GM18505 (cell line): ENCODE measurements around the gene ATOH8.

Experiments
- ATAC-seq: cut with Tn5 transposase; IDR thresholded peaks from one replicate; pipeline ENCODE4 v1.9.1; 2021; ENCODE audit not compliant: unreplicated experiment
- POLR2A ChIP-seq: IDR thresholded peaks from 4 replicates; pipeline ENCODE4 v1.6.1; 2011; ENCODE audit warnings: borderline replicate concordance; ENCODE audit not compliant: insufficient read depth, insufficient read length; ENCODE audit errors: extremely low read depth

Gene ATOH8

DNA sequence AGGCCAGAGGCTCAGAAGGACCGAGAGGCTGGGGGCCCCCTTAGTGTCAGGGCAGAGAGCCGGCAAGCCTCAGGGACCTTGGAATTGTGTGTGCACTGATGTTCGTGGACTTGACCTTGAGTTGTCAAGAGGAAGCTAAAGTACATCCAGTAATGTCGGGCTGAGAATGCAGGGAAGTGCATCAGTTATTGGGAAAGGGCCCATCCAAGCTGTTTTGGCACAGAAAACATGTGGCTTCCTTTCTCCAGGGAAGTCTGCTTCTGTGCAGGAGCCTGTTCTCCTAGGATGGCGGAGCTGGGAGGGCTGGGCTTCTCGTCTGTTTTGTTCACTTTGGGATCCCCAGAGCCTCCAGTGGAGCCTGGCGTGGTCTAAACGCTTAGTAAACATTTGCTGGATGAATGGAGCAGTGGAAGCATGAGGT is 23.7 kb downstream of the ATOH8 start:
- ATAC-seq: no peak
- TF ChIP-seq POLR2A: no peak

- no peak for TF ChIP-seq POLR2A
- ATAC-seq: no peak
Observed at GRCh38 chr2:85778646-85779379, 25.0 kb downstream of the ATOH8 start.

- TF ChIP-seq POLR2A: no peak
- ATAC-seq: no peak
Observed at GRCh38 chr2:85779641-85780315, 26.0 kb downstream of the ATOH8 start.

DNA sequence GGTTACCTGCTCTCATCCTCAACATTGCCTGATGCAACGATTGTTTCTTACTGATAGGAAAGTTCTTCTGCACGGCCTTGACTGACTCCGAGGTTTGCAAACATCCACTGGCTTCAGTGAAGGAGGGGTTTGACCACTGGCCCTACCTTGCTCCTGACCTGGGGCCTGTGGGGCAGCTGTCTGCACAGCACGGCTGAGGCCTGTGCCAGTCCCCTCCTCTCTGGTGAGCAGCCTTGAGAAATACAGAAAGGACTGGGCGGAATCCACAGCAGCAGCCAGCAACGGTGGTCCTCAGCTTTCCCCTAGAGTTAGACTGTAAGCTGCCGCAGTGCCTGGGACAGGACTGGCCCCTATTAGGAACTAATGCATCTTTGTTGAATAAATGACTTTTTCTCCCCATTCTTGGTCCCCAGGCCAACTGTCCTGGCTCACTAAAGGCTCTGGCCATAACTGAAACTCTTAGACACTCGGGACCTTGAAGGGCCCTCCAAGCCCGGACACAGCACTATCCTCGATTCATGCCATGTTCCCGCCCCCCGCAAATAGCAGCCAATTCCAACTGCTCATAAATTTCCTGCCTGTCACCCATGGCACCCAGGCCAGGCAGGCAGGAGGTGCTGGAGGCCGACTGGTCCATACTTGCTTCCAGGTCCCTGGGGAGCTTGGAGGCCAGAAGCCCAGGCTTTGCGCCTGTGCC is 26.7 kb downstream of the ATOH8 start:
- no peak for ATAC-seq
- TF ChIP-seq POLR2A: no peak

GRCh38 chr2:85781013-85781332 is 27.2 kb downstream of the ATOH8 start:
- no peak for TF ChIP-seq POLR2A
- ATAC-seq: no peak

DNA sequence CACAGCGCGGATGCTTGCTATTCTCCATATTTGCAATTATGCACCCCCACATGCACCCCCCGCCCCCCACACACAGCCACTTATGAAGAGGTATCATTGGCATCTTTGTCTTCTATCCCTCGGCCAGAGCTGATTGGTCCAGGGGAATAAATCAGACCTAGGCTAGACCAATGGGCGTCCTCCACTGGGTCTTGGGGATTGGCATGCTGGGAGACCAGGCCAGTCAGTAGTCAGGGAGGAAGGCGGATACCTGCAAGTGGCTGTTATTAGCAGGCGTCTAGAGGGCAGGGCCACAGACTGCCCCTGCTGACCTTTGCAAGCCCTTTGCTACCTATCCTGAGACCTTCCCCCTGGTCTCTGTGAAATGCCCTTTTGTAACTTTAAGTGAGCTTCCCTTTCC is 30.0 kb downstream of the ATOH8 start:
- TF ChIP-seq POLR2A: no peak
- ATAC-seq: no peak

GRCh38 chr2:85784474-85784986 is 30.7 kb downstream of the ATOH8 start:
- no peak for ATAC-seq
- TF ChIP-seq POLR2A: no peak

GRCh38 chr2:85785027-85785822 is 31.4 kb downstream of the ATOH8 start:
- TF ChIP-seq POLR2A: no peak
- ATAC-seq: no peak

DNA sequence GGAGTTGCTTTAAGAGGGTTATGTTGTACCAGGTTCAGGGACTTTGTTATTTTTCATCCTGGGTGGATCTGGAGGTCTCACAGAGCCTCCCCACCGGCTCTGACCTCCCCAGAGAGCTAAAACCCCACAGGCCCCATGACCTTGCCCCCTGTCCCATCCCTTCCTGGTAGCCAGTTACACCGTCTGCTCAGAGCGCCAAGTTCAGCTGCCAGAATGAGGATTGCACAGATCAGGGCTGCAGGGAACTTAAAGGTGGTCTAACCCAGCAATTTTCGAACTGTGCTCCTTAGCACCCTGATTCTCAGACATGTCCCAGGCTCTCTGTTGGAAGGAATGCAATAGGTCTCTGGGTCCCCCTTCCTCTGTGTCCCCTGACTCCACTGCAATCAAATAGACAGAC is 32.1 kb downstream of the ATOH8 start:
- TF ChIP-seq POLR2A: no peak
- no peak for ATAC-seq

DNA sequence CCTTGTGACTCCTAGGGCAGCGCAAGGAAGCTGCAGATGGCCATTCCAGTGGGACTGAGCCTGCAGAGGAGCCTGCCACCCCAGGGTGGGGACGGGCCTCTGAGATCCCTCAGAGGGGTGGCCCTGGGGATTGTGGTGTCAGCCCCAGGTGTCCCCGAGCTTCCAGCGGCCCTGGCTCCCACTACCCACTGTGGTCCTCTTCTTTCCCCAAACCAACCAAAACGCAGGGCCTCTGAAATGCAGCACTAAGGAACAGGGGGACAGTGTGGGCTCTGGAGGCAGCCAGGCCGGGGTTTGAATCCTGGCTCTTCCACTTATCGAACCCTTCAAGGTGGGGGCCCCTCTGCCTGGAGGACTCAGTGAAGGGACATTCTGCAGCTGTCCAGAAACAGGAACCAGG is 32.7 kb downstream of the ATOH8 start:
- TF ChIP-seq POLR2A: no peak
- no peak for ATAC-seq

- no peak for TF ChIP-seq POLR2A
- ATAC-seq: no peak
Observed at GRCh38 chr2:85786865-85787264, 33.1 kb downstream of the ATOH8 start.

DNA sequence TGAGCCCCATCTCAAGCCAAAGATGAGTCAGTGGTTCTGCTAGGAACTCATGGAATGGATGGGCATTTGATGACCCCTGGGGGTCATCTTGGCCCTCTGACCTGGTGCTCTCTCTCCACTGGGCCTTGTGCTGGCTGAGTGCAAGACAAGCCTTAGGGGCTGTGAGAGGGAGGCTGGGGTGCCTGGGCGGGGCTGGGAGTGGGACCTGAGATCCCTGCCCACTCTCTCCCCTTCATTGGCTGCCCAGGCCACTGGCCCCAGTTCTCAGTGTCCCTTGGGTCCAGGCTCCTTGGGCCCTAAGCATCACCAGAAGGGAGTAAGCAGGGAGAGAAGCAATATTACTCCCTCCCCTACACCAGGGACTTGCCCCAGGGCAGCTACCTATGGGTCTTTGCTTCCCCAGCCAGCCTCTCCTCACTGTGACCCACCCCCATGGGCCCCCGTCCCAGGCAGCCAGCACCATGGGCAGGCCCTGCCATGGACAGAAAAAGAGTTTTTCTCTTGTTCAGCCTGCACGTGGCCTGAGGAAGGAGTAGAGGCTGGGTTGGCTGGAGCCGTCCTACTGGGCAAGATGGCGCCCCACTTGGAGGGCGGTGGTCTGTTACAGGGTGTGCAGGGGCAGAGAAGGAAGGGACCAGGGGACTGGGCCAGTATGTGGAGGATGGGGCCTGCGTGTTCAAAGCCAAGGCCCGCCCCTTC is 33.6 kb downstream of the ATOH8 start:
- no peak for ATAC-seq
- TF ChIP-seq POLR2A: no peak

- TF ChIP-seq POLR2A: no peak
- ATAC-seq: no peak
Observed at GRCh38 chr2:85787981-85788340, 34.2 kb downstream of the ATOH8 start.

GRCh38 chr2:85788603-85789002 is 34.8 kb downstream of the ATOH8 start:
- TF ChIP-seq POLR2A: no peak
- no peak for ATAC-seq
